Measurements from ENCODE around the gene TENM3.
A peak's percentile ranks its signal among the peaks of the same experiment; 100 is the strongest.

Gene TENM3

GRCh38 chr4:182325848-182326255 is 82.7 kb downstream of the TENM3 start:
- no peak overlapping the region for H3K4me3 ChIP-seq (ENCODE audit: low read depth, low read length)
- no peak for TF ChIP-seq CTCF (IDR thresholded peaks at IDR 0.05; ENCODE audit: low read depth, low read length)
- DNase-seq, result no peak
- no peaks in the 10 kb centered on the region for H3K4me1 ChIP-seq
- H3K9me3 ChIP-seq, result no peaks in the 10 kb centered on the region
- H3K36me3 ChIP-seq, result peaks cover 30% of the 10 kb centered on the region
- H3K27me3 ChIP-seq, result no peaks in the 10 kb centered on the region

GRCh38 chr4:182328505-182328904 is 85.3 kb downstream of the TENM3 start:
- H3K9me3 ChIP-seq, result no peaks in the 10 kb centered on the region
- H3K4me1 ChIP-seq, result no peaks in the 10 kb centered on the region
- DNase-seq, result no peak
- H3K36me3 ChIP-seq, result peaks cover 30% of the 10 kb centered on the region
- no peaks in the 10 kb centered on the region for H3K27me3 ChIP-seq
- TF ChIP-seq CTCF (IDR thresholded peaks at IDR 0.05; ENCODE audit: low read depth, low read length), result no peak
- H3K4me3 ChIP-seq (ENCODE audit: low read depth, low read length), result no peak overlapping the region

- Histone ChIP-seq H3K36me3 (no peaks in the 10 kb centered on the region), H3K4me1 (no peaks in the 10 kb centered on the region; the same call in 1 of the 2 replicates), H3K9me3 (no peaks in the 10 kb centered on the region), H3K27me3 (no peaks in the 10 kb centered on the region), H3K4me3 (ENCODE audit: low read depth, low read length) (no peak overlapping the region)
- no peak for TF ChIP-seq CTCF (IDR thresholded peaks at IDR 0.05; ENCODE audit: low read depth, low read length)
- DNase-seq, result no peak
These were observed 94.2 kb downstream of the TENM3 start for GRCh38 chr4:182337366-182337765.

- H3K4me1 ChIP-seq, result no peaks in the 10 kb centered on the region; the same call in 1 of the 2 replicates
- peak; percentile 38 for DNase-seq
- no peaks in the 10 kb centered on the region for H3K36me3 ChIP-seq
- H3K9me3 ChIP-seq, result no peaks in the 10 kb centered on the region
- H3K4me3 ChIP-seq (ENCODE audit: low read depth, low read length), result no peak overlapping the region
- no peaks in the 10 kb centered on the region for H3K27me3 ChIP-seq
- no peak for TF ChIP-seq CTCF (IDR thresholded peaks at IDR 0.05; ENCODE audit: low read depth, low read length)
These were observed 94.9 kb downstream of the TENM3 start for GRCh38 chr4:182338063-182338462.

GRCh38 chr4:182338746-182339145 is 95.5 kb downstream of the TENM3 start:
- no peak for DNase-seq
- no peaks in the 10 kb centered on the region for H3K9me3 ChIP-seq
- H3K36me3 ChIP-seq, result no peaks in the 10 kb centered on the region

GRCh38 chr4:182339221-182339641 is 96.0 kb downstream of the TENM3 start:
- Histone ChIP-seq H3K4me3 (ENCODE audit: low read depth, low read length) (no peak overlapping the region), H3K4me1 (no peaks in the 10 kb centered on the region; the same call in 1 of the 2 replicates), H3K36me3 (no peaks in the 10 kb centered on the region), H3K9me3 (no peaks in the 10 kb centered on the region), H3K27me3 (no peaks in the 10 kb centered on the region)
- no peak for DNase-seq
- no peak for TF ChIP-seq CTCF (IDR thresholded peaks at IDR 0.05; ENCODE audit: low read depth, low read length)

More at GRCh38 chr4:182338746-182339145, 95.5 kb downstream of the TENM3 start:
- Histone ChIP-seq H3K27me3 (no peaks in the 10 kb centered on the region), H3K4me3 (ENCODE audit: low read depth, low read length) (no peak overlapping the region), H3K4me1 (no peaks in the 10 kb centered on the region; the same call in 1 of the 2 replicates)
- TF ChIP-seq CTCF (IDR thresholded peaks at IDR 0.05; ENCODE audit: low read depth, low read length), result no peak

Measured in BE2C (cell line).